OCI-LY3 (cell line): ENCODE data around the gene TTC23.

ENCODE experiments used
- H2AFZ ChIP-seq: fragments of 200-600, 300-600 bp; shearing (Covaris generic); 2 replicates; pipeline ENCODE4 v1.6.0; 2014; ENCODE audit warnings: antibody characterized with exemption, low read depth, low read length
- H3K27ac ChIP-seq: fragments of 200-600, 300-600 bp; sonication (generic); 2 replicates; pipeline ENCODE4 v1.5.1; 2014; ENCODE audit warnings: mild to moderate bottlenecking, low read length, moderate library complexity, mixed read lengths
- H3K27me3 ChIP-seq: fragments of 200-600, 300-600 bp; sonication (generic); 2 replicates; pipeline ENCODE4 v1.6.1; 2014; ENCODE audit warnings: low read depth, low read length, mixed read lengths
- H3K36me3 ChIP-seq: fragments of 200-600, 300-600 bp; sonication (generic); replicated peaks from 2 replicates; pipeline ENCODE3; 2014; ENCODE audit warnings: low read depth, low read length, mixed read lengths
- H3K4me1 ChIP-seq: fragments of 300-600, 200-600 bp; sonication (generic); 2 replicates; pipeline ENCODE4 v1.6.1; 2014; ENCODE audit warnings: low read length, mixed read lengths
- H3K4me2 ChIP-seq: fragments of 200-600, 300-600 bp; sonication (generic); 2 replicates; pipeline ENCODE4 v1.6.1; 2014; ENCODE audit warnings: low read length, mixed read lengths
- H3K4me3 ChIP-seq: fragments of 300-600, 200-600 bp; sonication (generic); 2 replicates; pipeline ENCODE4 v1.5.1; 2014; ENCODE audit warnings: antibody characterized with exemption, mild to moderate bottlenecking, low read length, moderate library complexity
- H3K79me2 ChIP-seq: fragments of 300-600, 200-600 bp; shearing (Covaris generic); 2 replicates; pipeline ENCODE4 v1.6.1; 2014; ENCODE audit warnings: mild to moderate bottlenecking, low read length, mixed read lengths
- H3K9ac ChIP-seq: fragments of 300-600, 200-600 bp; shearing (Covaris generic); 2 replicates; pipeline ENCODE4 v1.6.0; 2014; ENCODE audit warnings: mild to moderate bottlenecking, low read length, moderate library complexity
- H3K9me3 ChIP-seq: fragments of 200-600, 300-600 bp; shearing (Covaris generic); 2 replicates; pipeline ENCODE4 v1.6.1; 2014; ENCODE audit warnings: low read length, mixed read lengths; ENCODE audit not compliant: insufficient read depth
- H4K20me1 ChIP-seq: fragments of 200-600, 300-600 bp; sonication (generic); 2 replicates; pipeline ENCODE4 v1.6.1; 2016; ENCODE audit warnings: low read length, mixed read lengths; ENCODE audit not compliant: insufficient read depth
- CTCF ChIP-seq: fragments of 200-600, 300-600 bp; sonication (generic); IDR thresholded peaks from 2 replicates; pipeline ENCODE4 v1.5.1; 2014; ENCODE audit warnings: antibody characterized with exemption, low read length, low read depth
- EZH2phosphoT487 ChIP-seq: fragments of 200-600 bp; shearing (Covaris generic); IDR thresholded peaks from 2 replicates; pipeline ENCODE4 v1.6.1; 2018; ENCODE audit warnings: antibody characterized with exemption, mixed run types, low read depth

TTC23 gene

GRCh38 chr15:99247062-99247461, 2.3 kb downstream of the TTC23 start:
- Histone ChIP-seq H3K9me3 (no peaks in the 10 kb centered on the region), H2AFZ (no peak overlapping the region), H3K27ac (no peak overlapping the region), H4K20me1 (no peaks in the 10 kb centered on the region), H3K4me3 (no peak overlapping the region), H3K27me3 (no peaks in the 10 kb centered on the region), H3K79me2 (no peaks in the 10 kb centered on the region), H3K9ac (no peak overlapping the region), H3K4me2 (no peak overlapping the region), H3K4me1 (peaks cover 7% of the 10 kb centered on the region), H3K36me3 (no peaks in the 10 kb centered on the region)
- TF ChIP-seq EZH2phosphoT487 (no peak), CTCF (no peak)

- no peak overlapping the region for H3K4me2 ChIP-seq
- no peaks in the 10 kb centered on the region for H3K9me3 ChIP-seq
- no peak overlapping the region for H3K9ac ChIP-seq
- H3K4me1 ChIP-seq, result peaks cover 12% of the 10 kb centered on the region
- no peak overlapping the region for H3K27ac ChIP-seq
- H3K27me3 ChIP-seq, result no peaks in the 10 kb centered on the region
- TF ChIP-seq CTCF, result no peak
- no peak for TF ChIP-seq EZH2phosphoT487
- H3K4me3 ChIP-seq, result no peak overlapping the region
- H4K20me1 ChIP-seq, result no peaks in the 10 kb centered on the region
- H2AFZ ChIP-seq, result no peak overlapping the region
- H3K79me2 ChIP-seq, result no peaks in the 10 kb centered on the region
- no peaks in the 10 kb centered on the region for H3K36me3 ChIP-seq
These were observed 5.1 kb downstream of the TTC23 start for GRCh38 chr15:99244306-99244705.

GRCh38 chr15:99241752-99242151, 7.6 kb downstream of the TTC23 start:
- no peak overlapping the region for H3K4me2 ChIP-seq
- TF ChIP-seq CTCF (no peak), EZH2phosphoT487 (no peak)
- H3K4me1 ChIP-seq, result peaks cover 12% of the 10 kb centered on the region

GRCh38 chr15:99239545-99240198, 9.7 kb downstream of the TTC23 start:
- Histone ChIP-seq H4K20me1 (no peaks in the 10 kb centered on the region), H3K79me2 (no peaks in the 10 kb centered on the region), H3K9me3 (no peaks in the 10 kb centered on the region), H2AFZ (no peak overlapping the region), H3K4me1 (peaks cover 12% of the 10 kb centered on the region), H3K27me3 (no peaks in the 10 kb centered on the region), H3K4me2 (peak overlapping the region; percentile 21), H3K27ac (no peak overlapping the region), H3K36me3 (no peaks in the 10 kb centered on the region), H3K4me3 (no peak overlapping the region), H3K9ac (no peak overlapping the region)
- TF ChIP-seq CTCF, result no peak
- no peak for TF ChIP-seq EZH2phosphoT487

More at GRCh38 chr15:99241752-99242151, 7.6 kb downstream of the TTC23 start:
- Histone ChIP-seq H3K27me3 (no peaks in the 10 kb centered on the region), H3K9ac (no peak overlapping the region), H2AFZ (no peak overlapping the region), H3K36me3 (no peaks in the 10 kb centered on the region), H3K79me2 (no peaks in the 10 kb centered on the region), H4K20me1 (no peaks in the 10 kb centered on the region), H3K27ac (no peak overlapping the region), H3K9me3 (no peaks in the 10 kb centered on the region), H3K4me3 (no peak overlapping the region)
